Measurements from ENCODE around the gene ACTC1.
"Not testable (repeated sequence)": the region's sequence is repeated elsewhere in the genome, so short reads cannot be mapped to it uniquely, and the experiment has no call there.

ACTC1 gene

DNA sequence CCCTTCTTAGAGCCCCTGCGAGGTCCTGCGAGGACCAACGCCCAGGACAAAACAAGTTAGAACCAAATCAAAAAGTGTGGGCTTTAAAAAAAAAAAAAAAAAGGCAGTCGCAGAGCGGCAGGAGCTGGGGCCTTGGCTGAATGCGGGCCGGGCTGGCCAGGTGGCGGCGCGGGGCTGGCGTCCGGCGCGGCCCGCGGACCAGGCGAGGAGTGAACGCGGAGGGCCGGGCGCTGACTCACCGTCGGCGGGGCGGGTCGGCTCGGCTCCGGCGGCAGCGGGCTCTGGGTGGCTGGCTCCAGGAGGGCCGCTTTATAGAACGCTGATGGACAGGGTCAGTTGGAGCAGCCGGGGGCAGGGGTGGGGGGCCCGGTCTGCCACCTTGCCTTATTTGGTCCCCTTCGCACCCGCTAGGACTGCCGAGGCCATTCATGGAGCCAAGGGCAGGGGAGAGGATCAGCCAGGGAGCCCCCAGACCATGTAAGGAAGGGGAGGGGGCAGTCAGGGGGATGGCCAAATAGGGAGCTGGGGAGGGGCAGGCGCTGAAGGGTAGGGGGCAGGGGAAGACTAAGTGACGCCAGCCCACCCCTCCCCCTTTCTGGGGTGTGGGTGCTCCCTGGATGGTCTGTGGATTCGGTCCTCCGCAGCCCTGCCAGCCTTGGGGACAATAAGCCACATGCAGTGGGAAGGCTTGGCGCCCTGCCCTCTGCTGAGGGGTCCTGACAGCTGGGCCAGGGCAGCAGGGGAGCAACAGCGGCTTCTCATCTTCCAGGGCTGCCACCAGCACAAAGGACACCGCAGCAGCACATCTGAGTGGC is at the start of gene ACTC1:
ACTC1 (minus strand) TSS at position 283 of the 815 bp plus-strand sequence. CDS start 741 bp downstream, outside the sequence.
- DNase-seq = no peak

DNA sequence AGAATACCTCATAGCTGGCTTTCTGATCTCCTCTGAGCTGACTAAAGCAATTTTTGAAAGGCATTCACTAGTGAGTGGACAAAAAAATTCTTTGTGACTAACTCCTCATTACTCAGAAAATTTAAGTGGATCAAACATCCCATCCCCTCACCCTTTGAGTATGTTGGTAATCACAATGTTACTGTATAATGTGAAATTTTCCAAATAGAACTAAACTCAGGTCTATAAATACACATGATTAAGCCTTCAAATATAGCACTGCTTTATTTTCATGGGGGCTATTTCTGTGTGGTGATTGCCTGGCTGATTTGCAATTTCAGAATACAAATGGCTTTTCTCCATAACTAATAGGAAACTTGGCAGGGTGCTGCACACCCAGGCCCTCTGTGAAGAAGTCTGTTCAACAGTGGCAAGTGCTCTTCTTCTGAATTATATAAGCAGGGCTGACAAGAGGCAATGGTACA is 45.9 kb upstream of the ACTC1 start:
- no peak for DNase-seq

- no peak for DNase-seq
Measured at GRCh38 chr15:34838282-34838681, 42.9 kb upstream of the ACTC1 start.

DNA sequence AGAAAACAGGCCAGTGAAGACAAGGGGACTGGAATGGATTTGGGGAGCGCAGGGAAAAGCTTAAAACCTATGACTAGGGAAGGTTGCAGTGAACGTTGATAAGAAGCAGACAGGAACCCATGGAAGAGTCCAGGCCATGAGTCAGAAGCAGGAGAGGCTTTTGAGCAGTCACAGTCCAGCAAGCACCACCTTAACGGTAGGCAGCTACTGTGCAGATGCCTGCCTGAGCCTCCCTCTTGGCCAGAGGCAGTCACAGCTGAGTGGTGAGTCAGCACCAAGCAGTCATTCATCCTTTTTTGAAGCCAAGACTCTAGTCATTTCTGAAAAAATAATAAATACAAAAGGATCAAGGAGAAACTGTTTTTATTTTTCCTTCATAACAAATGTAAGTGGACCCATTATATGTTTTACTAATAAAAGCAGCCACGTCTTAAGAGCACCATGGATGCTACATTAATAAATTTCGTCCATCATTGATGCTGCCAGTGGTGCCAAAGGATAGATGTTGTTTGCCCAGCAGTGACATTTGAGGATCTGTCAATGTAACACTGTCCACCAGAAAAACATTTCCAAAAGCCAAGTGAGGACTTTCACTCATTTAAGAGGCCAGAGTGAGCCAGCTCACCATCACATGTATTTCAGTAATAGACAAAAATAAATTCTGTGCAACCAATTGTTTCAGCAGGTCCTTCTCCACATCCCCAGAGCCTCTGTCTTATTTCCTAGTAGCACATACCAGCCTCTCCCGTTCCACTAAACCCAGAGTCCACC is 42.1 kb upstream of the ACTC1 start:
- no peak for DNase-seq

GRCh38 chr15:34828145-34828911 is 33.0 kb upstream of the ACTC1 start:
- no peak for DNase-seq

GRCh38 chr15:34821831-34822230 is 26.5 kb upstream of the ACTC1 start:
- DNase-seq = no peak

DNA sequence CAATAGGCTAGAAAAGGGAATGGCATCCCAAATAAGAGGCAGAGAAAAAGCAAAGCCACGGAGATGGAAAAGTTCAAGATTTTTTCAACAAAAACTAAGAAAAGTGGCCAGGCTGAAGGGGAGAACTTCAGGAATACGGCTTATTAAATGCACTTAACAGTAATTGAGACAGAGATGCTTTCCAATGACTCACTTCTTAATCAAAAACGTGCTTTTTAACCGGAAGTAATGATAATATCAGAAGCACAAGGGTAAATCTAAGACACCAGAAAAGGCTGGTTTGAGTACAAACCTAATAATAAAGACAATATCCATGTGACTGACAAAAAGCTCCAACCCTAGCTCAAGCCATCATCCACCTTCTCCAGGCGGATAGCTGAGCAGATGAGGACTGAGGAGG is 24.8 kb upstream of the ACTC1 start:
- no peak for DNase-seq

DNA sequence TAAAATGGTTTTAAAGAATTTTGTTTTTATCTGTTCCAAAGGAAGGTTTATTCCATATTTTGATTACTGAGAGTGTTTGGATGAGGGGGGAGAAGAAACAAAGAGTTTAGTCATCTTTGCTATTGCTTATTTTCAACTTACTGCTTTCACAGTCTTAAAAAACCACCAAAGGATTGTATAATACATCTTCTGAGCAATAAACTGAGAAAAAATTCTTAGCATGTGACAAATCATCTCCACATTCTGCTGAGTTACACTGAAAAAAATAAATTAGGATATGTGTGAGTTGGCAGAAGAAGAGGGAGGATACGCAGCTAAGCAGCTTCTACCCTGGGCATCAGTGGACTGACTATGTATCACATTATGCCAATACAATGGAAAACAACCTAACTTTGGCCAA is 23.2 kb upstream of the ACTC1 start:
- no peak for DNase-seq

DNA sequence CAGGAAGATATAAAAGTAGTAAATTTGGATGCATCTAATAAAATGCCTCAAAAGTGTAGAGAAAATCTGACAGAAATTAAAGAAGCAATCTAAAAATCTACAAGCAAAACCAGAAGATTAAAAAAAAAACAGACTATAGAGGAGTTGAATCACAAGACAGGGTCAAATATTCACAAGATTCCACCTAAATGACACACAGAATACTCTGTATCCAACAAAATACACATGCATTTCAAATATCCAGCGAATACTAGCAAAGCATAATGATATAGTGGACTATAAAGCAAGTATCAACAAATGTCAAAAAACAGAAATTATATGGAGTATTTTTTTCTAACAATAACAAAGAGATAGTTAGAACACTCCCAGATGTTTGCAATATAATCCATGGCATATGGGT is 20.5 kb upstream of the ACTC1 start:
- no peak for DNase-seq

GRCh38 chr15:34813446-34814190 is 18.3 kb upstream of the ACTC1 start:
- no peak for DNase-seq

- DNase-seq = not testable (repeated sequence)
Measured at GRCh38 chr15:34812868-34813365, 17.6 kb upstream of the ACTC1 start.

DNA sequence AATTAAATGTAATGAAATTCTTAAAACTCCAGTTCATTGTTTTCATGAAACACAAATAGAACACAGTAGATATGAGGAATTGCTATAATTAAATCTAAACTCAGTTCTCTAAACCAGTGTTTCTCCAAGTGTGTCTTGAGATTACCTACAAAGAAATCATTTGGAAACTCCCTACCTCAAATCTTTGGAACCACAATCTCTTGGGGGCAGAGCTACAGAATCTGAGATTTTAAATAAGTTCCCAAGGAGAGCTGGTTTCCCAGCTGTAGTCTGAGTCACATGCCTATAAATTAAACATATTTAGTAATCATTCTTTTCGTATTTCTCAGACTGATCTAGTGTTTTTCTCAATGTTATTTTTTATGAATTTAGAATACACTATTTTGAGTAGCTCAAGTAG is 17.0 kb upstream of the ACTC1 start:
- DNase-seq = no peak

GRCh38 chr15:34810443-34811129 is 15.2 kb upstream of the ACTC1 start:
- no peak for DNase-seq

GRCh38 chr15:34809186-34809585 is 13.8 kb upstream of the ACTC1 start:
- DNase-seq = no peak

- DNase-seq = no peak
Measured at GRCh38 chr15:34808016-34808415, 12.7 kb upstream of the ACTC1 start.

DNA sequence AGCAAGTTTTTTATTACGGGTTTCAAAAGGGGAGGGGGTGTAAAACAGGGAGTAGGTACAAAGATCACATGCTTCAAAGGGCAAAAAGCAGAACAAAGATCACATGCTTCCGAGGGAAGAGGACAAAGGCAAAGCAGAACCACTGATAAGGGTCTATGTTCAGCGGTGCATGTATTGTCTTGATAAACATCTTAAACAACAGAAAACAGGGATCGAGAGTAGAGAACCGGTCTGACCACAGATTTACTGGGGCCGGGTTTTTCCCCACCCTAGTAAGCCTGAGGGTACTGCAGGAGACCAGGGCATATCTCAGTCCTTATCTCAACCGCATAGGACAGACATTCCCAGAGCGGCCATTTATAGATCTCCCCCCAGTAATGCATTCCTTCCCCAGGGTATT is 11.9 kb upstream of the ACTC1 start:
- not testable (repeated sequence) for DNase-seq

DNA sequence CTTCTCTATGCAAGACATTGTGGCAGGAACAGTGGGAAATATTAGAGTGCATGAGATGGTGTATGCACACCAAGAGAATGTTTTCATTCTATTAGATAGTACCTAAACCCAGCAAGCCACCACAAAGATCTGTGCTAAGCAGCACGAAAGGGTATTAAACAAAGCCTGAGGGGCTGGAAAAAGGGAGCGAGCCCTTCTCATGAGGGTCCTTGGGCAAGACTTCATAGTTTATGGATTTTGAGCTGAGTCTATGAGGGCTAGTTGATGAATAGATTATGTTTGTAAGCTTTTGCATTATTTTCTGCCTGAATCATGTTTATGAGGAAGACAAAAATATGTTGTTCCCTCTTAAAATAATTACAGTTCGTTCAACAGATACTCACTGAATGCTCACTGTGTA is 9.4 kb upstream of the ACTC1 start:
- no peak for DNase-seq

DNA sequence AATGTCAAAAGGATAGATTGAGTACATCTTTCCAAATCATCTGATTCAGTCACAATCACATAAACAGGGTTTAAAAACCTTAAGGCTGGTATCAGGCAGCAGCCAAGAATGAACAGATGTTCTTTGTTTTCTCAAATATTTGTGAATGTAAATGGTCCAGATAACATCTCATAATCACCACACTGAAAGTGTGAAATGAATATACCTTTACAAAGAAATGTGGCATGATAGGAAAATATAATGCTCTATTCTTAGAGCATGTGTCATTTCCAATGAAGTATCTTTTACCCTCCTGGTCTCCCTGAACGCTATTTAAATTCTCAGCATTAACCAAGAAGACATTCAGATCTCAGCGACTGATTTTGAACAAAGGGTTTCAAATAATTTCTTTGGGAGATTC is 8.8 kb upstream of the ACTC1 start:
- no peak for DNase-seq

- DNase-seq = no peak
Measured at GRCh38 chr15:34802803-34803750, 7.7 kb upstream of the ACTC1 start.

DNA sequence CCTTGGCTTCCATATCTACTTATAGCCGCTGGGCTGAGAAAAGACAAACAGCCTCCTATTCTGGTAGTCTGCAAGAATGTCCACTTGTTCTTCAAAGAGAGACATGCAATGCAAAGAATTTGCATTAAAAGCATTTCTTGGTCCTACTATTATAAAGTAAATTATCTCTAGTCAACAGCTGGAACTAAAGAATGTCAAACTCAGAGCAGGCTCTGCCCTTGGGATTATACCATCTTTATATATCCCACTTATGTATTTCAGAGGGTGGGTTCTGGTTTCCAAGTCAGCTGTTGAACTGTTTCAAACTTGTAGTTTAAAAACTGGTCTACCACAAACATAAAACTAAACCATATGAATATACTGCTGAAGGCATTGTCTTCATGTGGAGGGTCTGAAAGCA is 7.0 kb upstream of the ACTC1 start:
- DNase-seq = no peak

Data from SHP77 treated with DMSO at 0.1 percent for 48 hours (cell line).